GM21367 (cell line): Measurements from ENCODE around the gene OR5D18.
"Not testable (repeated sequence)": the region's sequence is repeated elsewhere in the genome, so short reads cannot be mapped to it uniquely, and the experiment has no call there.

ENCODE experiments used
- ATAC-seq: cut with Tn5 transposase; IDR thresholded peaks from one replicate; pipeline ENCODE4 v1.9.1; 2021; ENCODE audit not compliant: unreplicated experiment

OR5D18 gene

GRCh38 chr11:55819330-55819729, at the start of gene OR5D18:
Gene OR5D18, plus strand, starts transcription at chr11:55819630. Its CDS starts 0 bp downstream, at chr11:55819630.
- no peak for ATAC-seq

DNA sequence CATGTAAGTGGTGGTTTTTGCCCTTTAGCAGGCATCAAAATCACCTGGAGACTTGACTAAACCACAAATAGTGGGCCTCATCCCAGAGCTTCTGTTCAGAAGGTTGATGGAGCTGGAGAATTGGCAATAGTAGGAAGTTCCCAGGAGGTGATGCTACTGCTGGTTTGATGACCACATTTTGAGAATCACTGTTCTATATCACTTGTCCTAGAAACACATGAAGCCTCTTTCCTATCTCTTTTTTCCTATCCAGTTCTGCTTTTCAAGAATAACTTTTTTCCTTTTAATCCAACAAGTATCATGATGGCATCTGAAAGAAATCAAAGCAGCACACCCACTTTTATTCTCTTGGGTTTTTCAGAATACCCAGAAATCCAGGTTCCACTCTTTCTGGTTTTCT, 46.3 kb upstream of the OR5D18 start, which contains the start of gene OR5D13:
TSS of gene OR5D13 (plus strand) at position 301 of the 400 bp plus-strand sequence. CDS start at position 301, 0 bp downstream.
- no peak for ATAC-seq

- no peak for ATAC-seq
Measured at GRCh38 chr11:55791606-55792005, 27.8 kb upstream of the OR5D18 start.

DNA sequence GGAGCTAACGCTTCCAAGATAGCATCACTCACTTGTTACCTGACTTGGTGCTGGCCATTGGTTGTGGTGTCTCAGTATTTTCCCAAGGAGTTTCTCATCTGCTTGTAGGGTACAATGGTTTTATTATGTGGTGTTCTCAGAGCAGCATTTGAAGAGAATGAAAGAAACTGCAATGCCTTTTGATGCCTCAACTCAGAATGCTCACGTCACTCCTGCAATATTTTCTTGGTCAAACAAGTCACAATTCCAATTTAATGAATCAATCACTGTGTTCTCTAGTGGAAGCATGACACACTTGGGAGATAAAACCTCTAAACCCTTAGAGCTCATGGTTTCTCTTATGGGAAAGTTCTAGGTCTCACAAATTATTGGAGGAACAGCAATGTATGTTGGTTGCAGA, 26.1 kb upstream of the OR5D18 start:
- ATAC-seq, result no peak

DNA sequence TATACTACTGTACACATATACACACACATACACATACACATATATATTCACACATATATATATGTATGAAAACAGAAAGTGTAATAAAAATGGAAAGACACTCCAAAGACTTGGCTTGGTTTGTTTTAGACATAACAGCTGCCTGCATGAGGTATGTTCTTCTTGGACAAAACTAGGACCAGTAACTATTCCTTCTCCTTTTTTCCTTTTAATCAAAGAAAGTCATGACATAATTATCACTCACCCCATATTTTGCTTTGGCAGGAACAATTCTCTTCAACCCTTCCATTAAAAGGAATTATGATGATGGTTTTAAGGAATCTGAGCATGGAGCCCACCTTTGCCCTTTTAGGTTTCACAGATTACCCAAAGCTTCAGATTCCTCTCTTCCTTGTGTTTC, 24.2 kb upstream of the OR5D18 start, which contains the start of gene OR5D14:
TSS of gene OR5D14 (plus strand) at position 301 of the 400 bp plus-strand sequence. CDS start at position 301, 0 bp downstream.
- no peak for ATAC-seq

GRCh38 chr11:55806248-55806647, 13.2 kb upstream of the OR5D18 start:
- ATAC-seq, result no peak

DNA sequence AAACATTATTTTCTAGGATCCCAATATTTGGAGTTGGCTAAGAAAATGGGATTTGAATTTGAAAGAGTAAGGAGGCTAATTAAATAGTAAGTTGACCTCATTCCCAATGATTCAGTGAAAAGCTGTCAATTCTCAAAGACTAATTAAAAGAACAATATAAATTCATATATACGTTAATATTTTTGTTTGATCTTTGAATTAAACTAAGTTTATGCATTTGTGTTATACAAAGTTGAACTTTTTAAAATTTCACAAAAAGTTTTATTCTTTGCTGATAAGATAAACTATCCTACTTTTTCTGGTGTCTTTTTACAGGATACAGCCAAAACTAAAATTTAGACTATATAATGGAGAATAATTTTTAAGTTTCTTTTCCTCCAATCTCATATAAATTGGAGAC, 8.4 kb upstream of the OR5D18 start, which contains the start of gene OR5L1:
TSS of gene OR5L1 (plus strand) at position 301 of the 400 bp plus-strand sequence. CDS start 100 bp downstream, outside the sequence.
- no peak for ATAC-seq

DNA sequence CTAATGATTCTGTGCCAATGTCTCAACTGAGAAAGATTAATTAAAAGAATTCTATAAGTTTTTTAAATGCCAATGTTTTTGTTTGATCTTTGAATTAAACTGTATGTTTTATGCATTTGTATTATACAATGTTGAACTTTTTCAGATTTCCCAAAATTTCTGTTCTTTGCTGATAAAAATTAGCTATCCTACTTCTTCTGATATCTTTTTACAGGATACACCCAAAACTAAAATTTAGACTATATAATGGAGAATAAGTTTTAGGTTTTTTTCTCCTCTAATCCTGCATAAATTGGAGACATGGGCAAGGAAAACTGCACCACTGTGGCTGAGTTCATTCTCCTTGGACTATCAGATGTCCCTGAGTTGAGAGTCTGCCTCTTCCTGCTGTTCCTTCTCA, 7.5 kb downstream of the OR5D18 start, which contains the start of gene OR5L2:
TSS of gene OR5L2 (plus strand) at position 301 of the 400 bp plus-strand sequence. CDS start at position 301, 0 bp downstream.
- no peak for ATAC-seq

GRCh38 chr11:55838452-55838851, 19.0 kb downstream of the OR5D18 start, which contains the start of gene OR5D16:
Gene OR5D16, plus strand, starts transcription at chr11:55838752. Its CDS starts 0 bp downstream, at chr11:55838752.
- no peak for ATAC-seq

DNA sequence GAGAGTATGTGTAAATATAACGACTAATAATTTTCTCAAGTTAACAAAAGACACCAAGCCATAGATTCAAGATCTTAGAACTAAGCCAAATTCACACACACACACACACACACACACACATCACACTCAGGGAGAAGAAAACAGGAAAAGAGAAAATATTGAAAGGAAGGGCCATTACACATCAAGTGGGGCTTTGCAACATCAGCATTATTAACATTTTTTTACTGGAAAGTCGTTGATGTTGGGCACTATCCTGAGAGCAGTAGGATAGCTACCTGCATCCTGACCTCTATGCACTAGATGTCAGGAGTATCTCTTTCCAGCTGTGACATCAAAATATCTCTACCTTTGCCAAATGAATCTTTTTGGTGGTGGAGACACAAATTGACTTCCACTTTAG, 28.0 kb downstream of the OR5D18 start:
- ATAC-seq, result no peak

- no peak for ATAC-seq
Measured at GRCh38 chr11:55849037-55849436, 29.6 kb downstream of the OR5D18 start.

DNA sequence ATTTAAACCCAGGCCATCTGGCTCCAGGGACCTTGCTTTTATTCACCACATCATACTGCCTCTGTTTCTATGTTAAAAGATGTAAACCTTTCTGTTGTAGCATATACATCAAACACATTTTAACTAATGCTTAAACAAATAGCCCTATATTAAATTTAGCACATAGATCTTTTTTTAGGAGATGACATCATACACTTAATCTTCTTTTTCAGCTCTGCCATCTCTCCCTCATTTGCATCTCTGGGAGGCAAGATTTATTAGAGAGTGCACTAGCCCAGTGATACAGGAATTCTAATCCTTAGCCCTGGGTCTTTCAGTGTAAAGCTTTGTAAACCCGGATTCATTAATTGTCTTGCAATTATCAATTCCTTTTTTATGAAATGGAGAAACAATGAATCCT, 32.7 kb downstream of the OR5D18 start:
- no peak for ATAC-seq

DNA sequence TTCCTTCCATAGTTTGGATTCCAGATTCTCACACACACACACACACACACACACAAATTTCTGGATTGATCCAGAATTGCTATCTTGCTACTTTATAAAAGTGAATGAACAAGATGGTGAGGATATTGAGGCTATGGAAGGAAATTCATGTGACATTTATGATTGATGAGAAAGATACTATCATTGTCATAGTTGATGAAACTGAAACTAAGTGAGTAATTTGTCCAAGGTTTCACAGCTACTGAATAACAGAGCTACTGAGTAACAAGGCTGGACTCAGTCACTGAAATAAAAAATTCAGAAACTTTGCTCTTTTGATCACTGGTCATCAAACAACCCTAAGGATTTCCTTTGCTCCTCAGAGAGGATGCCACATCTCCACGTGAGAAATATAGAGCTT, 35.3 kb downstream of the OR5D18 start:
- ATAC-seq, result no peak

DNA sequence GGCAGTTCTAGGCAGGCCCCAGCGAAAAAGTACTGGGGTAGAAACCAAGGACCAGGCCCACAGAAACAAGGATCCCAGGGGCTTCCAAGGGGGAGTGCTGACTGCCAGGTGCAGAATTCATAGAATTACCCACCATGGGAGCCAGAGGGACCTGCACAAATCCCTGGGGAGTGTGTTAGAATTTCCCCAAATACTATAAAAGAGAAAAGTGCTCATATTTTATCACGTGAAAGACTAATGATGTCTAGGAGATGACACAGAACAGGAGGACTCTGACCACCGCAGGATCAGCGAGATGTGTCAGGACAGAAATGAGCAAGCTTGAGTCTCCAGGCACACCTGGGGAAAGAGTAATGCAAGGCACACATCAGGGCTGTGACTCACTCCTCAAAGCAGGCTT, 47.9 kb downstream of the OR5D18 start:
- ATAC-seq, result not testable (repeated sequence)
